Mononuclear cell (primary cell): ENCODE results near the gene RPP14. TPM values are rescaled to one million over a fixed set of nuclear protein-coding genes. Genes with fewer than 3 reads are reported as not detected.
"Not testable (repeated sequence)": the region's sequence is repeated elsewhere in the genome, so short reads cannot be mapped to it uniquely, and the experiment has no call there.

Experiments used
- H3K27me3 ChIP-seq: 2 replicates; pipeline ENCODE4 v1.6.0; 2011; ENCODE audit warnings: low read length, control low read depth; ENCODE audit not compliant: insufficient read depth
- H3K4me1 ChIP-seq: 2 replicates; pipeline ENCODE4 v1.5.1; 2011; ENCODE audit warnings: mild to moderate bottlenecking, low read length, control low read depth; ENCODE audit not compliant: insufficient read depth
- H3K4me3 ChIP-seq: 2 replicates; pipeline ENCODE4 v1.5.1; 2011; ENCODE audit warnings: mild to moderate bottlenecking, low read length, moderate library complexity
- H3K9me3 ChIP-seq: 2 replicates; pipeline ENCODE4 v1.5.1; 2011; ENCODE audit warnings: low read depth, mild to moderate bottlenecking, control low read depth, low read length
- total RNA-seq: library from RNA; depleted of rRNA; stranded (reverse); fragments of >200 nt; gene quantifications from one replicate; pipeline ENCODE4 v1.2.3, GENCODE V29; 2012

RPP14 gene
- total RNA-seq, 1 donor: 10.2 TPM

- H3K4me3 ChIP-seq: no peak overlapping the region
- no peaks in the 10 kb centered on the region for H3K9me3 ChIP-seq
- H3K4me1 ChIP-seq: no peaks in the 10 kb centered on the region
- no peaks in the 10 kb centered on the region for H3K27me3 ChIP-seq
These were observed 25.0 kb upstream of the RPP14 start for GRCh38 chr3:58281069-58281468.

- Histone ChIP-seq H3K27me3 (no peaks in the 10 kb centered on the region), H3K9me3 (no peaks in the 10 kb centered on the region), H3K4me3 (no peak overlapping the region), H3K4me1 (no peaks in the 10 kb centered on the region)
These were observed 20.7 kb upstream of the RPP14 start for GRCh38 chr3:58285334-58285733.

GRCh38 chr3:58287354-58287753, 18.7 kb upstream of the RPP14 start:
- H3K4me1 ChIP-seq: no peaks in the 10 kb centered on the region
- no peak overlapping the region for H3K4me3 ChIP-seq
- no peaks in the 10 kb centered on the region for H3K9me3 ChIP-seq
- H3K27me3 ChIP-seq: no peaks in the 10 kb centered on the region

GRCh38 chr3:58288011-58288728, 17.9 kb upstream of the RPP14 start:
- H3K4me3 ChIP-seq: no peak overlapping the region
- no peaks in the 10 kb centered on the region for H3K27me3 ChIP-seq
- no peaks in the 10 kb centered on the region for H3K9me3 ChIP-seq
- no peaks in the 10 kb centered on the region for H3K4me1 ChIP-seq

GRCh38 chr3:58288964-58289613, 17.0 kb upstream of the RPP14 start:
- not testable (repeated sequence) for H3K4me1 ChIP-seq, H3K9me3 ChIP-seq, H3K27me3 ChIP-seq, H3K4me3 ChIP-seq

- not testable (repeated sequence) for H3K27me3 ChIP-seq, H3K4me1 ChIP-seq, H3K4me3 ChIP-seq, H3K9me3 ChIP-seq
These were observed 15.6 kb upstream of the RPP14 start for GRCh38 chr3:58290446-58290845.

GRCh38 chr3:58291671-58292338, 14.2 kb upstream of the RPP14 start:
- no peaks in the 10 kb centered on the region for H3K9me3 ChIP-seq
- H3K4me3 ChIP-seq: no peak overlapping the region
- no peaks in the 10 kb centered on the region for H3K4me1 ChIP-seq
- no peaks in the 10 kb centered on the region for H3K27me3 ChIP-seq

GRCh38 chr3:58292866-58293265, 13.2 kb upstream of the RPP14 start:
- Histone ChIP-seq H3K4me3 (no peak overlapping the region), H3K9me3 (no peaks in the 10 kb centered on the region), H3K4me1 (no peaks in the 10 kb centered on the region), H3K27me3 (no peaks in the 10 kb centered on the region)

GRCh38 chr3:58293516-58293915, 12.5 kb upstream of the RPP14 start:
- H3K27me3 ChIP-seq: no peaks in the 10 kb centered on the region
- H3K4me3 ChIP-seq: no peak overlapping the region
- H3K9me3 ChIP-seq: no peaks in the 10 kb centered on the region
- no peaks in the 10 kb centered on the region for H3K4me1 ChIP-seq

GRCh38 chr3:58296269-58296668, 9.8 kb upstream of the RPP14 start:
- H3K4me3 ChIP-seq: no peak overlapping the region
- no peaks in the 10 kb centered on the region for H3K9me3 ChIP-seq
- peaks cover 3% of the 10 kb centered on the region for H3K27me3 ChIP-seq
- H3K4me1 ChIP-seq: no peaks in the 10 kb centered on the region

- peaks cover 4% of the 10 kb centered on the region for H3K9me3 ChIP-seq
- H3K4me1 ChIP-seq: no peaks in the 10 kb centered on the region
- no peak overlapping the region for H3K4me3 ChIP-seq
- peaks cover 9% of the 10 kb centered on the region for H3K27me3 ChIP-seq
These were observed 9.2 kb upstream of the RPP14 start for GRCh38 chr3:58296843-58297242.

GRCh38 chr3:58298190-58298589, 7.9 kb upstream of the RPP14 start:
- Histone ChIP-seq H3K4me1 (no peaks in the 10 kb centered on the region), H3K27me3 (peaks cover 10% of the 10 kb centered on the region), H3K4me3 (no peak overlapping the region), H3K9me3 (peaks cover 4% of the 10 kb centered on the region)

- Histone ChIP-seq H3K4me1 (no peaks in the 10 kb centered on the region), H3K27me3 (peaks cover 10% of the 10 kb centered on the region), H3K9me3 (peaks cover 4% of the 10 kb centered on the region), H3K4me3 (no peak overlapping the region)
These were observed 7.0 kb upstream of the RPP14 start for GRCh38 chr3:58299075-58299474.

- no peak overlapping the region for H3K4me3 ChIP-seq
- no peaks in the 10 kb centered on the region for H3K4me1 ChIP-seq
- H3K9me3 ChIP-seq: peaks cover 4% of the 10 kb centered on the region
- H3K27me3 ChIP-seq: peaks cover 10% of the 10 kb centered on the region
These were observed 6.1 kb upstream of the RPP14 start for GRCh38 chr3:58299839-58300516.

- no peaks in the 10 kb centered on the region for H3K27me3 ChIP-seq
- no peaks in the 10 kb centered on the region for H3K9me3 ChIP-seq
- H3K4me3 ChIP-seq: peak overlapping the region; percentile 93
These were observed 1.7 kb downstream of the RPP14 start for GRCh38 chr3:58307639-58308215.

More at GRCh38 chr3:58307639-58308215, 1.7 kb downstream of the RPP14 start:
- H3K4me1 ChIP-seq: peaks cover 25% of the 10 kb centered on the region
